HG02588 (cell line): ENCODE data around the gene PLCL2.

Source experiments
- ATAC-seq: cut with Tn5 transposase; IDR thresholded peaks from one replicate; pipeline ENCODE4 v1.9.1; 2021; ENCODE audit warnings: mild to moderate bottlenecking, moderate library complexity; ENCODE audit not compliant: unreplicated experiment

Gene PLCL2

DNA sequence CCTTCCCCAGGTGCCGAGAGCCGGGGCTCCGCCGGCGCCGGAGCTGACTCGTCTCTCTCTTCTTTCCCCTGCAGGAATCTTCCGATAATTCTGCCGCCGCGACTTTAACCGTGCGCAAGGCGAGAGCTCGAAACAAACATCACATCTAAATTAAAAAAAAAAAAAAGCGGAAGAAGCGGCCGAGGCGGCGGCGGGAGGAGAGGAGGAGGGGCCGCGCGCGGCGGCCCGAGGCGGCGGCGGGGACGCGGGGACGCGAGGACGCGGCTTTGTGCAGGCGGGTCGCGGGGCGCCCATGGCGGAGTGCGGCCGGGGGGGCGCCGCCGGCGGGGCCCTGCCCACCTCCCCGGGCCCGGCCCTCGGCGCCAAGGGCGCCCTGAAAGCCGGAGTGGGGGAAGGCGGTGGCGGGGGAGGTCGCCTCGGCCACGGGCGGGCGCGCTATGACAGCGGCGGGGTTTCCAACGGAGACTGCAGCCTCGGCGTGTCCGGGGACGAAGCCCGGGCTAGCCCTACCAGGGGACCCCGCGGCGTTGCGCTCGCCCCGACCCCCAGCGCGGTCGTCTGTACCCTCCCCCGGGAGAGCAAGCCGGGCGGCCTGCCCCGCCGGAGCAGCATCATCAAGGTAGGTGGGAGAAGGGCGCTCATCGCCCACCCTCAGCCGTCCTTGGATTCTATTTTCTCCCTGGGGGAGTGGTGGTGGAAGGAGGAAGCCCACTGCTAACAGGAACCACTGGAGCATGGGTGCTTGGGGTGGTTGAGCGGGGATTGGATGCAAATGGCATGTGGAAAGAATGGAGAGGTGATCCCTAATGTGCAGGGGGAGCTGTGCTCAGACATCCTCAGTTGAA lies at the start of gene PLCL2:
PLCL2 (plus strand) TSS at position 208 of the 845 bp plus-strand sequence; CDS start at position 293, 85 bp downstream.
- ATAC-seq: peak; percentile 31

DNA sequence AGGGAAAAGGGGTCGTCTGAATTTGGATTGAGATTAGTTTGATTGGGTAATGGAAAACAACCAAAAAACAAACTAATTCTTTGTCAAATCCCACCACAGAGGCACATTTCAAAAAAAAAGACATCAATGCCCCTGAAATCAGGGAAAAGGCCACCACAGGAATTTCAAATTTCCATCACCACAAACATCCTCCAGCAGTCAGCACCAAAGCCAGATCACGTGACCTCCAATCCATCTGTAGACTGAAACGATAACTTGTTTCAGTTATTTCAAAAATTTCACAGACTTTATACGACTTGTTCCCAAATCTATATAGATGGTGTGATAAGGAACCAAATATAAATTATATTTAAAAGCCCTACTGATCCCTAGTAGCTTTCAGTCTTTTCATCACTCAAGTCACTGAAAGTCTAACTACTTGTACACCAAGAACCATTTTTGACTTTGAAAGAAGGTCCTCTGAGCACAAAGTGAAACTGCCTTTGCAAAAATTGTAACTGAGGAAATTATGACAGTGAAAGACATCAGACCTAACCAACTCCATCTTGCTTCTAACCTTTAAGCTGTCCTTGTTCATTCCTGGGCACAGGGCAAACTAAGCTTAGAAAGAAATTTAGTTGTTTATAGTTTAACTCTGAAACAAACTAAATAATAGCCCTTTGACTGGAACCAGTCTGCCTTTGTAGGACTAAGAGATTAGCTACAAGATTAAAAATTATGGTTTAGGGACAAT lies 48.1 kb upstream of the PLCL2 start:
- no peak for ATAC-seq

DNA sequence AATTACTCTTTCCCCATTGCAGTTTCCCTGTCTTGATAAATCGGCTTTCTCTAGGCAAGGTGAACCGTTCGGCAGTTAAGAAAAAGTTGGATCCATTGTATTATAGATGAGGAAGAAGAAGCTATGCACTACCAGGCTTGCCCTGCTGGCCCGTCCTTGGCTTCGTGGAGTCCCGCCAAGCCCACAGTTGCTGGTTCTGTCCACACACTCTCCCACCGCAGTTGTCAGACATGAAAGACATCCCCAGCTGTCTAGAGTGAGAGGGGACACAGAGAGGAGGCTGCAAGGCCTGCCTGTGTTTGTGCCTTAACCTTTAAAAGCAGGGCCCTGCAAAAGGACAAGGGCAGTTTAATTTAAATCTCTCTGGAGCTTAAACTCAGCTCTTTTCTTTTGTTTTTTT lies 47.2 kb upstream of the PLCL2 start:
- no peak for ATAC-seq

DNA sequence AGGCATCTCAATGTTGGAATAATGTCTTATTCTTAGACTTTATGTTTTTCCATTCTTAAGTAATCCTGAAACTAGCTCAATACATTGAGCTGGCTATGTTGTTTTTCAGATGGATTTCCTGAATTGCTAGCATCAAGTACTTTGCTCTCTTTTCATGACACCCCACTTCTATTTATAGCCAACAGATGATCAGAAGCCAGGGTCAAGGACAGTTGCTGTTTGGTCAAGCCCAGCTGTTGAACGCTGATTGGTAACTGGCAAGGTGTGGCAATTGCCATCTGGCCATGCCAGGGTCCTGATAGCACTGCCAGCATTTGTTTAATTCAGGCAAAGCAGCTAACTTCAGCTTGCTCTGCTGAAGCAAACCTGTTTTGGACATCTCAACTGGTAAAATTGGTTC lies 46.2 kb upstream of the PLCL2 start:
- no peak for ATAC-seq

DNA sequence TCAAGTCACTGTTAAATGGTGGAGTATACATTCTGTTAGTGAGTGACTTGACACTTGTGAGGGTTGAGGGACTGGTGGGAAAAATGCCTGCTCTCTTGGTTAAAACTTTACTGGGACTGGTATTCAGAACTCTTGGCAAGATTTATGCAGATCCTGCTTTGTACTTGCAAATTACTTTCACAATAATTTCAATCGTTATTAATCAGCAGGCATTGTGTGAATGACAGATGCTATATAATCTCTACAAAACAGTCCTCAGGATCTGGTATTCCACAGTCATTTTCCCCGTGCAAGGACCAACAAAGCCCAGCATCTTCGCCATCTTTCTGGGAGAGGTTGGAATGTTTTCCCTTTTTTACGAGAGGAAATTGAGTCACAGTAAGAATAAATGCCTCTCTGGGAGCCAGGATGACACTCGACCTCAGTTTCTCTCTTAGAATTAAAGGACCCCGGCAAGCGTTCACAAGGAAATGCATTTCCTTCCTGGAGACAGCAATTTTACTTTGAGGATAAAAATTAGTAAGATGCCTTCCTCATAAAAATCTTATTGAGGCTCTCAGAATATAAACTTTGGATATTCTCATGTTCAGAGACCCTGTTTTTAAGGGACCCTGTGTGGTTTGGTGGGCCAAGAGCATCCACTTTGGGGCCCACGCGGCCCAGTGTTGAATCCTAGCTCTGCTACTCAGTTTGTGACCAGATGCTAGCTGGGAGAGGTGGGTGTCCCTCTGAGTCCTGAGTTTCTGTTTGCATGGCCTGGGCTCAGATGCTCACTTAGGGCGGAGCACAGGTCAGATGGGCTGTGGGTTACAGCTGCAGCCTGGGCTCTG lies 45.3 kb upstream of the PLCL2 start:
- no peak for ATAC-seq

DNA sequence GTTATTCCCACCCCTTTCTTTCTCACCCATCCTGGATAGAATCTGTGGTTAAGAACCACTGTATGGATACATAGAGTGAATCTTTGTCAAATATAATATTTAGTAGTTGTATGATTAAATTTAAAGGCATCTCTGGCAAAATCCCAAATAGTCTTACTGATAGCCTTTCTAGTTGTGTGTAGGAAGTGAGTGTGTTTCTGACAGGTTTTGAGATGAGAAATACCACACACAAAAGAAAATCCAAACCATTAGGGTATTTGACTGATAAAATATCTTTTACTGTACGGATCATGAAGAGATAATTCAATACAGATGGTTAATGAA lies 44.7 kb upstream of the PLCL2 start:
- ATAC-seq: no peak

DNA sequence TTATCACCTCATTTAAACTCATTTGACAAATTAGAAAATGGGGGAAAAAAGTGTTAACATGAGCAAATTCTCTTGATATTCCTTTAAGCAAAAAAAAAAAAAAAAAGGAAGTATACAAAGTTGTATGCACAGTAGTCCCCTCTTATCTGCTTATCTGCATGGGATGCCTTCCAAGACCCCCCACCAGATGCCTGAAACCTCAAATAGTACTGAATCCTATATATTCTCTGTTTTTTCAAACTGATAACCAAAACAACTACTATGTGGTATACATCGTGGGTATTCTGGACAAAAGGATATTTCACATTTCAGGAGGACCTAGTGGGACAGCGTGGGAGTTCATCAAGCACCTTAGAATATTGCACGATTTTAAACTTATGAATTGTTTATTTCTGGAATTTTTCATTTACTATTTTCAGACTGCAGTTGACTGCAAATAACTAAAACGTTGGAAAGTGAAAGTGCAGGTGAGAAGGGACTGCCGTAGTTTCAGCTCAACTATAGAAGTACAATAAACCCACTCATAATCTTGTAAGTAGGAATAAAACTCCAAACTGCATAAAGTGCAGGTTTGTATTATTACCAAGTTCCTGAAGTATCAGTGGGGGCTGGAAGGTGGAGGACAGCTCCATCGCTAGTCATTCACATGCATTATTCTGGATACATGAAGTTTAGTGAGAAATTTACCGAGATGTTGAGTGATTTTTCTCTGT lies 43.6 kb upstream of the PLCL2 start:
- ATAC-seq: no peak

DNA sequence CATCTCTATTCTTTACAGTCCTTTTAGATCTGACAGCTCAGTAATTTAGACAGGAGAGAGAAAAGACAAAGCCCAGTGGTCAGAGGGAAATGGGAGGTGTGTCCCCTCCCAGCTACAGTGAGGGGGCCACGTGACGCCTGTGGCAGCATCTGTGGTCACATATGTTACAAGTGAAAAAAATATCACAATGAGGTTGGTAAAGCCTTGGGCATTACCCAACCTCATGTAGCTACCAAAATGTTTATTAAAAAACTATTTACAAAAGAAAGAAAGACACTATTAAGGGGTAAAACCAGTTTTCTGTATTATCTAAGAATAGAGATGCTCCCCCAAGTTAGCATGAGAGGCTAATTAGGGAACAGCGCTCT lies 42.9 kb upstream of the PLCL2 start:
- ATAC-seq: peak; percentile 56

DNA sequence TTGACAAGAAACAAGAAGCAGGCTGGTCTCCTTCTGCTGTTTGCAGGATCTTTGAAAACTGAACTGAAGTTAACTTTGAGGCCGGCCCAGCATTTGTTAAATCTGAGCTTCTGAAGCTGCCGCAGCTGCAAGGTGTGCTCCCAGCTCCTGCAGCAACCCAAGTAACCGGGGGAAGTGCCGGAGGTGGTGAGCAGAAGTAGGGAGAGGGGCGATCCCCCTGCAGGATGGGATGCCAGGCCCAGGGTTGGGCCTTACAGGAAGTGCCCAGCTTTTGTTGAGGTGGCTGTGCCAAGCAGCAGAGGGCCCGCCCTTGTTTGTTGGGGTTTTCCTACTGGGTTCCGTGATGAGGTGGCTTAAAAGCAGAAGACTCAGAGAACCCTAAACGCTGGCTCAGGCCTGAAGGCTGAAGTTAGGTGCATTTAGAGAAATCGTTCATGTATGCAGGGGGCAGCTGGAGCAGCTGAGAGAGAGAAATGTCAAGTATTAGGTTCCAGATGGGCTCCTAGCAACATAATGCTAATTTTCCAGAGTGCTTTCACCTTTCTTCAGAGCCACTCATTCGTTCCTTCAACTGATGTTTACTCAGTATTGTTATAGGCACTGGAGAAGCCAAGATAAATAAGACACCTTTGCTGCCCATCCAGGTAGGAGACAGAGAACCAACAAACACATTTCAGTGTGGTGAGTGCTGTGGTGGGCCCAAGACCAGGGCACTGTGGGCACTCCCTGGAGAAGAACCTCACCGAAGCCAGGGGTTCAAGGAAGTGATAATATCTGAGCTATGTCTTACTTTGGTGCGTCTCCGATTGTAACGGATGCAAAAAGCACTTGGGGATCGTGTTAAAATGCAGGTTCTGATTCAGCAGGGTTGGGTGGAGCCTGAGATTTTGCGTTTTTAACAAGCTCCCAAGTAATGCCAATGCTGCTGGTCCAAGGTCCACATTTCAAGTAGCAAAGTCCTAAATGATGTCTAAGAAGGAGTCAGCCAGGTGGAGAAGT lies 42.2 kb upstream of the PLCL2 start:
- ATAC-seq: peak; percentile 77

DNA sequence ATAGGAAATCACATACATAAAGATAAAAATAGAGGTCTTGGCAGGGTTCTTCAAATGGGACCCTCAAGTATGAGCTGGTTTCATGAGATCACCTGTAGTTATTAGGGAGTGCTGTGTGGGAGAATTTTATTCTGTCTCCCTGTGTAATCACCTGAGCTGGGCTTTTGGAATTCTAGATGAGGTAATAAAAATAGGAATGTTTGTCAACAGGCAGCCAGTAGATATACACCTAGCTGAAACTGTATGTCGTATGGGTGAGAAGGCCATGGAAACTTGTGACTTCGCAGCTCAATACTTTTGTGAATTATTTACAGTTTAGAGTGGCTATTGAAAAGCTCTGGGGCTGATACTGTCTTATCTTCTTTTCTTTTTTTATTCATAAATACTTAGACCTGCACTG lies 40.5 kb upstream of the PLCL2 start:
- ATAC-seq: no peak

DNA sequence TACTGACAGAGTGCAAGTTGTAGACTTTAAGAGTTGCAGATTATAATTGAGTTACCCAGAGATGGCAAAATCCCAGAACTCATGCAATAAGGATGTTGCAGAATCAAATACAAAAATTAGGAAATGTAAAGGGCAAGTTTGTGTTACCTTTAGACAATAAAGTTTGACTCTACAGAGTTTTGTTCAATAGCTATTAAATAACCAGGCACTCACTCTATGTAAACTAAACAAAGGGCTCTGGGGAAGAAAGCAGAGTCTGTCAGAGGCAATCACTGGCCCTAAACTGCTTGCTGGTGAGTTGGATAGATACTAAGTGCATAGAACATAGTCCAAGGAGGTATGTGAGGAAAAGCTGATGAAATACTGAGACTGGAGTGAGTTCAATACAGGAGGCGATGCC lies 40.0 kb upstream of the PLCL2 start:
- no peak for ATAC-seq

DNA sequence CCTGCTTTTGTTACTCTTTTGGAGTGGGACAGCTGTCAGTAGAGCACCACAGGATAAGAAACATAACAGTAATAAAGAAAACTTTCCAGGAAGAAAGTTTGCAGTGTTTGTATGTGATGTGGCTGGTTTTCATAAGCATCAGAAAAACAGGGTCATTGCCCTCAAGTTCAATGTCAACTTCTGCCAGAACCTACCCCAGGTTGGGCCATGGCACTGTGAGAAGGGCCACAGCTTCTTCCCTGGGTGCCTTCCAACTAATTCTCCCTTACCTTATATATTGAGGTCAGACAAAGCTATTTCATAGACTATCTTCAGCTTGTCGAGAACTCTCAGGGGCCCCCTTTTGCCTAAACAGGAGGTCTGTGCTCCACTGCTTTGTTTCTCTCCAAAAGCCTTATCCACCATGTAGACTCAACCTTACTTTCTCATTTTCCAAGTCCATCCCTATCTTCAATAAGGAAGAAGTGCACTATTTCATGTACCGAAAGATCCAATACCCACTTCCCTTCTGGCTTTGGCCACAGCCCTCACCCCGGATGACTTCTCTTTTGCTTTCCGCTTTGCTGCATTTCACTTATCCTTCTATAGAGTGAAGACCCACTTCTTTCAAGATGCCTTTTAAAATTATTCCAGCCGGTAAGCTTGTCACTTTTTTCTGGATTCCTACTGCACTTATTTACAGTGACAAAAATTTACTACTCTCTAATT lies 38.2 kb upstream of the PLCL2 start:
- no peak for ATAC-seq

DNA sequence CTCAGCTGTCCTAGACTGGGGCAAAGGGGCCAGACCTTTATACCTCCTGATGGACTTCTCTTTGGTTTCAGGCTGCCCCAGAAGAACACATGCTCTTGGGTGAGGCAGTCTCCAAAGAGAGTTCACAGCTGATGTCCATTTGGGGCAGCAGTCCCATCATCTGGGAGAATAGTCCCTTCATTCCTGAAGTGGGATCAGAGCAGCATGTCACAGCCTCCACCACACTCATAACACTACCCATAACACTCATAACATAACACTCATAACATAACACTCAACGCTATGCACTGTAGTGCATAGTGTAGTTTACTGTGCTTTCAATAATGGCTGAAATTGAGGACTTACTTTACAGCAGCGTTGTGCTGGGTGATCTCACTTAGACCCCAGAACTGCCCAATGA lies 36.7 kb upstream of the PLCL2 start:
- peak; percentile 68 for ATAC-seq

DNA sequence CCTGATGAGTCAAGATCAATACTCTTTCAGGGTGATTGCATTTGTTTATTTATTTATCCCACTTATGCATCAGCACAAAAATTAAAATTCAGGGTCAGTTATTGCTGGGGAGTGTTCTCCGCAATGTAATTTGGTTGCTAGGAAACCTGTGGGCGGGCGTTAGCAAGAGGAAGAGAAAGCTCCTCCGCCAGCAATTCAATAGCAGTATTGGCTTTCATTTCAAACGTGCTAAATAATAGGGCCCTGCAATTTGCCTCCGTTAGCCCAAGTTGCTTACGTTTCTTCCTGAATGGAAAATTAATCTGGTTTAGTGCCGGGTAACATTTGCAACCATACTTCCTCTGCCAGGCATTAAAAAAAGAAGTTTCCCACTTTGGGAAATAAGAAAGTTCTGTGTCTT lies 35.5 kb upstream of the PLCL2 start:
- ATAC-seq: peak; percentile 82

DNA sequence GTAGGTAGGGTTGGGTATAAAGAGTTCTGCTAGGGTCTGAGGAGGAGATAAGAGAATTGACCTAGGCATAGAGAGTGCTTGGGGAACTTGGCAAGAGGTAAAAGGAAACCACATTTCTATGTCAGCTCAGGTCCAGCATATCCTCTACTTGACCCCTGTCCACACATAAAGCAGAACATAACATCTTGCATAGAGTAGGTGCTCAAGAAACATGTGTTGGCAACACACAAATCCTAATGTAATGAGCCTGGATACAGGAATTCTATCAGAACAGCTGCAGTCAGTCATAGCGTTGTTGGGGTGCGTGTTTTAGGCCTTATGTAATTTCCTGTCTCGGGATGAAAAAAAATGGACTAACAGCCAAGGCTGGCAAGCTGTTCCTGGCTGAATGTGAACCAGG lies 35.0 kb upstream of the PLCL2 start:
- ATAC-seq: no peak

DNA sequence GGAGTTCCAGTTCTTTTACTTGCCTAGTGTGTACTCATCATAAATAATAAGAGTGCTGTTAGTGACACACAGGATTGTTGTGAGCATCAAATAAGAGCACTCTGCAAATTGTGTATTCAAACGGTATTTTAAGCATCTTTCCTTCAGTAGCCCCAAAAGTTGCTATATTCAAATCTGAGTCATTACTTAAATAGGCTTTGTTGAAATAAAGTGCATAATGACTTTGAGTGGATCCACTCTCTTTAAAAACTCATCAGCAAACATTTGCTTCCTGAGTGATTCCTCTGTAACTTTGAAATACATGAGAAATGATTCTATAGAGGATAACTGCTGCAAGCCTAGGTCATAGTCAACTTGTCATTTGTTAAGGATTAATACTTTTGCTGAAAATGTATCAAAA lies 29.3 kb upstream of the PLCL2 start:
- no peak for ATAC-seq

DNA sequence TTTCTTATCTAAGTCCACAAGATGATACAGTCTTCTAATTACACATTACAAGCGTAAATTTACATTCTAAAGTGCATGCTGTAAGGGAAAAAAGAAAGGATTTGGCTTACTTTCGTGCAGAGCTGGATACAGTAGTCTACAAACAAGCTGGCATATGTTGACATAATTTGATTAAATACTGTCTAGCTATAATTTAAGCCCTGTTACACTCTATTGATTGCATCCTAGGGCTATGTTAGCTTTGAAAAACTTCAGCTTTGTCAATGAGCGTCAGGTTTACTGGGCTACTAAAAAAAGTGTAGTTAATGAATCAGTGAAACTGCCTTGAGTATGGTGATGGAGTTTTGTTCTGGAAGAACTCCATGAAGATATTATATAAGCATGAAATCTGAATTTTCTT lies 24.5 kb upstream of the PLCL2 start:
- no peak for ATAC-seq

DNA sequence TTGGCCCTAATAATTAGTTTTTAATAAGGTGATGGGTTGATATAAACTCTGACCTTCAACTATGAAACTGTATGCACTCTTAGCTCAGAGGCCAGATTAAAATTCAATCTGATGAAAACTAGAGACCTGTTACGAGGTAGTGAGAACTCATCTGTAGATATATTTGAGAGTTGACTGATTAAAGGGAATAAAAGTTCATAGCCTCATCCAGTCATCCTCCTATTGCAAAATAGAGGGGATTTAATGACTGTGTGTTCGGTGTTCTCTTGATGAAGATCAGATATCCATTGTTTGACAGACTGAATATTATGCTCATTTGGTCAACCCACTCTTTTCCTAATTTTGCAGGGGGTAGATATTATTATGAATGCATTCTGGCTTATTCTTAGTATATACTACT lies 23.3 kb upstream of the PLCL2 start:
- no peak for ATAC-seq

DNA sequence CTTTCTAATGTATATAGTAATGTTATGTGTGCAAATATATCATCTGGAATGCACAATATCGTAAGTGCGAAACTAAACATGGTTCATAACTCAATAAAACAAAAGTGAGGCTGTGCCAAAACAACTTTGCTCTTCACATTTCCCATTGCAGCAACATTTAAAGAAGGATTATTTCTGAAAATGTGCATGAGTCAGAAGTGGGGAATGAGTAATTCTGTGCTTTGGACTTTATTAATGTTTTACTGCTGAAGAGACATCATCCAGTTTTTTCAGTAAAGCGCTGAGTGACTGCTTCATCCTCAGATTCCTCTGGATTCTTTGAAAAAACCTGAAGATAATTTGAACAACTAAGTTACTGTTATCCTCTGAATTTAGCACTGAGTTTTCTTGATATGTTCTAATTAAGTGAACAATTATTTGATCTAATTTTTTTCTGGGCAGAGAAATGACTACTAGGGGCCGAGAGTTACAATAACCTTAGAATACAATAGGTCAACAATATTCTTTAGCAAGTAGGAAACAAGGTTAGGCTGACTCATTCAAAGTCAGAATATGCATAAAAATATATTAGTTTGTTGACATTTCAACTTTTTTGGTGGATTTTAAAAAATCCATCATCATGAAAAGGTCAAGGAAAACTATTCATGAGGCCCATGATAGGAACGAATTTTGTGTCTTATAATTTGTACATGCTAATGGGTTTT lies 20.0 kb upstream of the PLCL2 start:
- no peak for ATAC-seq
